Activated CD4-positive, alpha-beta T cell treated with anti-CD3 and anti-CD28 coated beads, Interleukin-2, amount 10 ng/mL, durations not matched to agents 7 days and 5 days (primary cell): ENCODE results near the gene RUNX2. TPM values are rescaled to one million over a fixed set of nuclear protein-coding genes. Genes with fewer than 3 reads are reported as not detected.

Source experiments
- CTCF ChIA-PET: fragments of 350-600 bp; sonication (Branson Sonifier 250); formaldehyde crosslinking; loops from one replicate; lab custom pipeline; 2021; ENCODE audit warnings: antibody characterized with exemption; lab: Charles Lee
- POLR2A ChIA-PET: fragments of 350-600 bp; sonication (Branson Sonifier 250); formaldehyde crosslinking; loops from one replicate; lab custom pipeline; 2021; ENCODE audit warnings: antibody characterized with exemption; lab: Charles Lee
- DNase-seq: peaks from one replicate; pipeline ENCODE4 v3.0.0-alpha.2; 2020
- H3K27ac Mint-ChIP-seq: one replicate; pipeline ENCODE4 v1.8.0; 2021; ENCODE audit warnings: mild to moderate bottlenecking, moderate library complexity, mixed read lengths
- H3K27me3 Mint-ChIP-seq: one replicate; pipeline ENCODE4 v1.8.0; 2021; ENCODE audit warnings: mixed read lengths
- H3K36me3 Mint-ChIP-seq: one replicate; pipeline ENCODE4 v1.8.0; 2021; ENCODE audit warnings: low read depth, mixed read lengths
- H3K4me1 Mint-ChIP-seq: one replicate; pipeline ENCODE4 v1.8.0; 2021; ENCODE audit warnings: mixed read lengths
- H3K4me3 Mint-ChIP-seq: one replicate; pipeline ENCODE4 v1.8.0; 2021; ENCODE audit warnings: mild to moderate bottlenecking, moderate library complexity, mixed read lengths
- H3K9me3 Mint-ChIP-seq: one replicate; pipeline ENCODE4 v1.8.0; 2021; ENCODE audit warnings: mixed read lengths
- total RNA-seq, 2 experiments: library from RNA; stranded (reverse); gene quantifications; one replicate each; pipeline ENCODE4 v1.2.3, GENCODE V29; 2021

The RUNX2 gene
- total RNA-seq, 2 experiments from 2014 or later, result 13.2 to 13.4 TPM

GRCh38 chr6:45310118-45310788 is 17.9 kb upstream of the RUNX2 start:
- ChIA-PET POLR2A (no interaction called here), CTCF (interaction anchor here (1.2 to 1.5 kb wide), 2 partner anchors 9 to 41 kb away, joined by 4 read pairs; no protein-coding TSS in a partner anchor)
- Mint-ChIP-seq H3K27me3 (no peaks in the 10 kb centered on the region), H3K4me1 (peaks cover 43% of the 10 kb centered on the region), H3K27ac (peak overlapping the region; percentile 89), H3K9me3 (peaks cover 47% of the 10 kb centered on the region), H3K36me3 (peaks cover 64% of the 10 kb centered on the region), H3K4me3 (peak overlapping the region; percentile 15)
- peak; percentile 48 for DNase-seq

DNA sequence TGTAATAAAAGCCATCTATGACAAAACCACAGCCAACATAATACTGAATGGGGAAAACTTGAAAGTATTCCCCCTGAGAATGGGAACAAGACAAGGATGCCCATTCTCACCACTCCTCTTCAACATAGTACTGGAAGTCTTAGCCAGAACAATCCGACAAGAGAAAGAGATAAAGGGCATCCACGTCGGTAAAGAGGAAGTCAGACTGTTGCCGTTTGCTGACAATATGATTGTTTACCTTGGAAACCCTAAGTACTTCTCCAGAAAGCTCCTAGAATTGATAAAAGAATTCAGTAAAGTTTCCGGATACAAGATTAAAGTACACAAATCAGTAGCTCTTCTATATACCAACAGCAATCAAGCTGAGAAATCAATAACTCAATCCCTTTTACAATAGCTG is 14.0 kb upstream of the RUNX2 start:
- DNase-seq, result no peak
- peaks cover 44% of the 10 kb centered on the region for H3K36me3 Mint-ChIP-seq
- CTCF ChIA-PET, result no interaction called here
- no peak overlapping the region for H3K27ac Mint-ChIP-seq
- no peaks in the 10 kb centered on the region for H3K27me3 Mint-ChIP-seq
- H3K4me3 Mint-ChIP-seq, result no peak overlapping the region
- peaks cover 41% of the 10 kb centered on the region for H3K4me1 Mint-ChIP-seq
- POLR2A ChIA-PET, result no interaction called here
- H3K9me3 Mint-ChIP-seq, result peaks cover 31% of the 10 kb centered on the region

GRCh38 chr6:45320349-45320748 is 7.8 kb upstream of the RUNX2 start:
- peaks cover 24% of the 10 kb centered on the region for H3K4me1 Mint-ChIP-seq
- H3K36me3 Mint-ChIP-seq, result peaks cover 8% of the 10 kb centered on the region
- no peaks in the 10 kb centered on the region for H3K27me3 Mint-ChIP-seq
- CTCF ChIA-PET, result no interaction called here
- no peak for DNase-seq
- H3K4me3 Mint-ChIP-seq, result no peak overlapping the region
- peaks cover 6% of the 10 kb centered on the region for H3K9me3 Mint-ChIP-seq
- POLR2A ChIA-PET, result no interaction called here
- no peak overlapping the region for H3K27ac Mint-ChIP-seq

GRCh38 chr6:45323656-45324224 is 4.4 kb upstream of the RUNX2 start:
- H3K36me3 Mint-ChIP-seq, result no peaks in the 10 kb centered on the region
- ChIA-PET CTCF (interaction anchor here (0.6 kb wide), 1 partner anchor 391 kb away, joined by 3 read pairs; no protein-coding TSS in a partner anchor), POLR2A (interaction anchor here (0.5 kb wide), 1 partner anchor 73 kb away, joined by 3 read pairs; no protein-coding TSS in a partner anchor)
- DNase-seq, result no peak
- H3K9me3 Mint-ChIP-seq, result no peaks in the 10 kb centered on the region
- peaks cover 39% of the 10 kb centered on the region for H3K4me1 Mint-ChIP-seq
- H3K27me3 Mint-ChIP-seq, result no peaks in the 10 kb centered on the region
- no peak overlapping the region for H3K4me3 Mint-ChIP-seq
- H3K27ac Mint-ChIP-seq, result no peak overlapping the region

DNA sequence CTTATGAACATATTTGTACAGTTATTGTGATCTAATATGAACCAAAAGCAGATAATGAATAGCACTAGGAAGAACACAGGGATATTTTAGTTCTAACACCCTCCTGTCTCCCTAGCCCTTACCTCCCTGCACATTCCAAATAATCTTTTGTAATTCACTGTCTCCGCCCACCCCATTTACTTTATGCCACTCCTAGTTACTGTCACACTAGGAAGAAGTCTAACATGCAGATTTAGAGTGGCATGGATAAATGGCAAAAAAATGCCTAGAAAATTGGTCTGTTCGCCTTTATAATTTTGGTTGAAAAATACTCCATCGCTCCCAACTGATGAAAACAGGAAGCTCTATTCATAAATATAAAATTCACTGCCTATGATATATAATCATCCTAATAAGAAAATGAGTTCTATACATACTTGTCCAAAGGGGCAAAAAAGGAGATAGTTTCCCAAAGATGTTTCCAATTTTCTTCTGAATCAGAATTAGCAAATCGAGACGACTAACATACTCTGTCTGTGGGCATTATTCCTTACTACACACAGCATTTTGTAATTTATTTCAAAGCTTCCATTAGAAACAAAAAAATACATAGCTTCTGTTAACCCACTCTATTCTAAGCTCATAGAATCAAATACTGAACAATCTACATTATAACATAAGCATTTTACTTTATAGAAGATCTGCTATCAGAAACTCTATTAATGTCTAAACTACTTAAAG is 1.3 kb upstream of the RUNX2 start:
- H3K9me3 Mint-ChIP-seq, result no peaks in the 10 kb centered on the region
- CTCF ChIA-PET, result no interaction called here
- H3K4me3 Mint-ChIP-seq, result no peak overlapping the region
- H3K27me3 Mint-ChIP-seq, result no peaks in the 10 kb centered on the region
- no peak overlapping the region for H3K27ac Mint-ChIP-seq
- H3K36me3 Mint-ChIP-seq, result no peaks in the 10 kb centered on the region
- no peak for DNase-seq
- H3K4me1 Mint-ChIP-seq, result peaks cover 34% of the 10 kb centered on the region
- POLR2A ChIA-PET, result no interaction called here

DNA sequence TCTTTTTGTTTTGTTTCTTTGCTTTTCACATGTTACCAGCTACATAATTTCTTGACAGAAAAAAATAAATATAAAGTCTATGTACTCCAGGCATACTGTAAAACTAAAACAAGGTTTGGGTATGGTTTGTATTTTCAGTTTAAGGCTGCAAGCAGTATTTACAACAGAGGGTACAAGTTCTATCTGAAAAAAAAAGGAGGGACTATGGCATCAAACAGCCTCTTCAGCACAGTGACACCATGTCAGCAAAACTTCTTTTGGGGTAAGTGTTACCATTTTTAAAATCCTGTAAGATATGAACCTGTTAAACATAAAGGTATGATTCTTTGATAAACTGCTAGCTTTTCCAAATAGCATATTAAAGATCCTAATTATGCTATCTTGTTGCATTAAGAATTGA is 393 bp downstream of the RUNX2 start:
- CTCF ChIA-PET, result interaction anchor here (0.9 to 1.2 kb wide), 3 partner anchors 11 to 50 kb away, joined by 3 read pairs; partner anchors contain the start of gene SUPT3H
- peak overlapping the region; percentile 36 for H3K4me3 Mint-ChIP-seq
- peaks cover 26% of the 10 kb centered on the region for H3K4me1 Mint-ChIP-seq
- no peak for DNase-seq
- H3K9me3 Mint-ChIP-seq, result no peaks in the 10 kb centered on the region
- POLR2A ChIA-PET, result no interaction called here
- no peaks in the 10 kb centered on the region for H3K27me3 Mint-ChIP-seq
- no peak overlapping the region for H3K27ac Mint-ChIP-seq
- no peaks in the 10 kb centered on the region for H3K36me3 Mint-ChIP-seq

- H3K27me3 Mint-ChIP-seq, result no peaks in the 10 kb centered on the region
- POLR2A ChIA-PET, result no interaction called here
- H3K4me3 Mint-ChIP-seq, result no peak overlapping the region
- H3K9me3 Mint-ChIP-seq, result no peaks in the 10 kb centered on the region
- no peak overlapping the region for H3K27ac Mint-ChIP-seq
- CTCF ChIA-PET, result interaction anchor here (1.2 kb wide), 1 partner anchor 578 kb away, joined by 3 read pairs; no protein-coding TSS in a partner anchor
- H3K36me3 Mint-ChIP-seq, result peaks cover 5% of the 10 kb centered on the region
- DNase-seq, result no peak
- H3K4me1 Mint-ChIP-seq, result no peaks in the 10 kb centered on the region
Measured at GRCh38 chr6:45344900-45345299, 16.8 kb downstream of the RUNX2 start.

GRCh38 chr6:45350186-45350710 is 22.1 kb downstream of the RUNX2 start:
- Mint-ChIP-seq H3K4me1 (peaks cover 6% of the 10 kb centered on the region), H3K4me3 (no peak overlapping the region), H3K27me3 (no peaks in the 10 kb centered on the region), H3K9me3 (peaks cover 1% of the 10 kb centered on the region), H3K36me3 (peaks cover 9% of the 10 kb centered on the region), H3K27ac (no peak overlapping the region)
- no peak for DNase-seq
- POLR2A ChIA-PET, result no interaction called here
- CTCF ChIA-PET, result interaction anchor here (0.6 to 2.2 kb wide), 3 partner anchors 10 to 101 kb away, joined by 3 to 8 read pairs (median 7); no protein-coding TSS in a partner anchor

GRCh38 chr6:45351076-45351475 is 22.9 kb downstream of the RUNX2 start:
- Mint-ChIP-seq H3K4me3 (no peak overlapping the region), H3K4me1 (peaks cover 6% of the 10 kb centered on the region), H3K36me3 (peaks cover 9% of the 10 kb centered on the region), H3K27me3 (no peaks in the 10 kb centered on the region), H3K9me3 (peaks cover 1% of the 10 kb centered on the region), H3K27ac (no peak overlapping the region)
- POLR2A ChIA-PET, result no interaction called here
- DNase-seq, result no peak
- CTCF ChIA-PET, result interaction anchor here (1.1 to 2.2 kb wide), 4 partner anchors 10 to 43 kb away, joined by 3 to 8 read pairs (median 6); no protein-coding TSS in a partner anchor

DNA sequence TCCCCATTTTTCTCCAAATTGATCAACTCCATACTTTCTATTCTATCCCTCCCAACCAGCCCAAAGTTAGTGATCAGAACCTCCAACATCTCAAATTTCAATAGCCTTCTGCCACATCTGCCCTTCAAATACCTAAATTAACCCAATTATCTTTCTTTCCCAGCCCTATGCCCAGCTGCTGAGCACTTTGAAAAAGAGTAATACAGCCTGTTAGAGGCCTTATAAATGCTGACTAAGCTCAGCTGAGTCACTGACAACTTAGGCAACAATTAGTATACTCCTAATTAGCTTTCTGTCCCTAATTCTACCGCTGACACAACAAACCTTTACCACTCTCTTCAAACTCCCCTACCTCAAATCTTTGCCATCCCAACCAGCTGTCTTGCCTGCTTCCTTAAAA is 23.5 kb downstream of the RUNX2 start:
- no peak for DNase-seq
- Mint-ChIP-seq H3K36me3 (peaks cover 9% of the 10 kb centered on the region), H3K4me3 (no peak overlapping the region), H3K9me3 (peaks cover 1% of the 10 kb centered on the region), H3K27me3 (no peaks in the 10 kb centered on the region), H3K4me1 (peaks cover 6% of the 10 kb centered on the region), H3K27ac (no peak overlapping the region)
- CTCF ChIA-PET, result interaction anchor here (1.1 to 2.2 kb wide), 4 partner anchors 9 to 43 kb away, joined by 3 to 8 read pairs (median 6); no protein-coding TSS in a partner anchor
- POLR2A ChIA-PET, result no interaction called here

GRCh38 chr6:45353654-45354053 is 25.5 kb downstream of the RUNX2 start:
- H3K4me3 Mint-ChIP-seq, result no peak overlapping the region
- POLR2A ChIA-PET, result no interaction called here

GRCh38 chr6:45364466-45364865 is 36.3 kb downstream of the RUNX2 start:
- Mint-ChIP-seq H3K4me3 (no peak overlapping the region), H3K9me3 (no peaks in the 10 kb centered on the region), H3K36me3 (peaks cover 2% of the 10 kb centered on the region), H3K27me3 (no peaks in the 10 kb centered on the region), H3K4me1 (no peaks in the 10 kb centered on the region), H3K27ac (no peak overlapping the region)
- no peak for DNase-seq
- ChIA-PET POLR2A (no interaction called here), CTCF (interaction anchor here (1.3 kb wide), 1 partner anchor 11 kb away, joined by 4 read pairs; no protein-coding TSS in a partner anchor)

More at GRCh38 chr6:45353654-45354053, 25.5 kb downstream of the RUNX2 start:
- no peaks in the 10 kb centered on the region for H3K27me3 Mint-ChIP-seq
- CTCF ChIA-PET, result no interaction called here
- no peak overlapping the region for H3K27ac Mint-ChIP-seq
- DNase-seq, result no peak
- H3K36me3 Mint-ChIP-seq, result peaks cover 9% of the 10 kb centered on the region
- peaks cover 1% of the 10 kb centered on the region for H3K9me3 Mint-ChIP-seq
- peaks cover 6% of the 10 kb centered on the region for H3K4me1 Mint-ChIP-seq
